Measurements from ENCODE around the gene DNAJB6.
A peak's percentile ranks its signal among the peaks of the same experiment; 100 is the strongest.

Gene DNAJB6

GRCh38 chr7:157419035-157419293 is 82.2 kb downstream of the DNAJB6 start:
- Mint-ChIP-seq H3K9me3 (no peaks in the 10 kb centered on the region), H3K4me3 (no peak overlapping the region), H3K27me3 (no peaks in the 10 kb centered on the region), H3K4me1 (no peaks in the 10 kb centered on the region), H3K36me3 (peaks cover 8% of the 10 kb centered on the region), H3K27ac (no peak overlapping the region)
- CTCF ChIA-PET = interaction anchor here (1.0 kb wide), 1 partner anchor 14 kb away, joined by 3 read pairs; no protein-coding TSS in a partner anchor
- DNase-seq = no peak

- no peaks in the 10 kb centered on the region for H3K9me3 Mint-ChIP-seq
- H3K36me3 Mint-ChIP-seq = no peaks in the 10 kb centered on the region
- DNase-seq = no peak
- no peaks in the 10 kb centered on the region for H3K27me3 Mint-ChIP-seq
- CTCF ChIA-PET = no interaction called here
- no peak overlapping the region for H3K4me3 Mint-ChIP-seq
- H3K27ac Mint-ChIP-seq = no peak overlapping the region
- H3K4me1 Mint-ChIP-seq = no peaks in the 10 kb centered on the region
Measured at GRCh38 chr7:157422279-157422678, 85.5 kb downstream of the DNAJB6 start.

- DNase-seq = no peak
- Mint-ChIP-seq H3K27ac (no peak overlapping the region), H3K4me3 (no peak overlapping the region), H3K27me3 (no peaks in the 10 kb centered on the region), H3K36me3 (no peaks in the 10 kb centered on the region), H3K9me3 (no peaks in the 10 kb centered on the region), H3K4me1 (no peaks in the 10 kb centered on the region)
- CTCF ChIA-PET = no interaction called here
Measured at GRCh38 chr7:157423348-157423747, 86.5 kb downstream of the DNAJB6 start.

- Mint-ChIP-seq H3K27ac (no peak overlapping the region), H3K36me3 (no peaks in the 10 kb centered on the region), H3K9me3 (no peaks in the 10 kb centered on the region), H3K4me3 (no peak overlapping the region), H3K27me3 (no peaks in the 10 kb centered on the region), H3K4me1 (no peaks in the 10 kb centered on the region)
- CTCF ChIA-PET = no interaction called here
- DNase-seq = no peak
Measured at GRCh38 chr7:157423886-157424565, 87.2 kb downstream of the DNAJB6 start.

GRCh38 chr7:157425137-157425731 is 88.4 kb downstream of the DNAJB6 start:
- Mint-ChIP-seq H3K36me3 (no peaks in the 10 kb centered on the region), H3K27ac (no peak overlapping the region), H3K4me1 (no peaks in the 10 kb centered on the region), H3K9me3 (no peaks in the 10 kb centered on the region), H3K27me3 (no peaks in the 10 kb centered on the region), H3K4me3 (no peak overlapping the region)
- CTCF ChIA-PET = no interaction called here
- no peak for DNase-seq

GRCh38 chr7:157425761-157426160 is 89.0 kb downstream of the DNAJB6 start:
- no peaks in the 10 kb centered on the region for H3K36me3 Mint-ChIP-seq
- no peaks in the 10 kb centered on the region for H3K4me1 Mint-ChIP-seq
- peaks cover 2% of the 10 kb centered on the region for H3K27me3 Mint-ChIP-seq
- H3K4me3 Mint-ChIP-seq = no peak overlapping the region
- H3K9me3 Mint-ChIP-seq = no peaks in the 10 kb centered on the region
- DNase-seq = no peak
- CTCF ChIA-PET = no interaction called here
- no peak overlapping the region for H3K27ac Mint-ChIP-seq

GRCh38 chr7:157426463-157427301 is 89.9 kb downstream of the DNAJB6 start:
- Mint-ChIP-seq H3K27me3 (peaks cover 10% of the 10 kb centered on the region), H3K27ac (no peak overlapping the region), H3K36me3 (no peaks in the 10 kb centered on the region), H3K4me1 (no peaks in the 10 kb centered on the region), H3K4me3 (no peak overlapping the region), H3K9me3 (no peaks in the 10 kb centered on the region)
- CTCF ChIA-PET = no interaction called here
- DNase-seq = no peak

GRCh38 chr7:157427811-157428553 is 91.2 kb downstream of the DNAJB6 start:
- Mint-ChIP-seq H3K4me3 (no peak overlapping the region), H3K4me1 (peaks cover 9% of the 10 kb centered on the region), H3K27ac (no peak overlapping the region), H3K36me3 (no peaks in the 10 kb centered on the region), H3K27me3 (peaks cover 16% of the 10 kb centered on the region), H3K9me3 (no peaks in the 10 kb centered on the region)
- peak; percentile 17 for DNase-seq
- CTCF ChIA-PET = no interaction called here

GRCh38 chr7:157428554-157428945 is 91.7 kb downstream of the DNAJB6 start:
- Mint-ChIP-seq H3K27ac (no peak overlapping the region), H3K9me3 (no peaks in the 10 kb centered on the region), H3K4me3 (no peak overlapping the region), H3K4me1 (peaks cover 14% of the 10 kb centered on the region), H3K36me3 (no peaks in the 10 kb centered on the region), H3K27me3 (peaks cover 16% of the 10 kb centered on the region)
- CTCF ChIA-PET = no interaction called here
- DNase-seq = peak; percentile 13

GRCh38 chr7:157429001-157429679 is 92.3 kb downstream of the DNAJB6 start:
- Mint-ChIP-seq H3K9me3 (no peaks in the 10 kb centered on the region), H3K4me1 (peaks cover 20% of the 10 kb centered on the region), H3K27ac (no peak overlapping the region), H3K4me3 (no peak overlapping the region), H3K27me3 (peaks cover 16% of the 10 kb centered on the region), H3K36me3 (no peaks in the 10 kb centered on the region)
- CTCF ChIA-PET = no interaction called here
- peak; percentile 20 for DNase-seq

- Mint-ChIP-seq H3K27me3 (peaks cover 21% of the 10 kb centered on the region), H3K27ac (no peak overlapping the region), H3K4me3 (no peak overlapping the region), H3K36me3 (no peaks in the 10 kb centered on the region), H3K4me1 (peaks cover 23% of the 10 kb centered on the region), H3K9me3 (no peaks in the 10 kb centered on the region)
- CTCF ChIA-PET = no interaction called here
- DNase-seq = no peak
Measured at GRCh38 chr7:157429680-157430224, 92.9 kb downstream of the DNAJB6 start.

- peaks cover 24% of the 10 kb centered on the region for H3K4me1 Mint-ChIP-seq
- no peak for DNase-seq
- CTCF ChIA-PET = no interaction called here
- no peaks in the 10 kb centered on the region for H3K9me3 Mint-ChIP-seq
- peaks cover 24% of the 10 kb centered on the region for H3K27me3 Mint-ChIP-seq
- H3K27ac Mint-ChIP-seq = no peak overlapping the region
- no peak overlapping the region for H3K4me3 Mint-ChIP-seq
- no peaks in the 10 kb centered on the region for H3K36me3 Mint-ChIP-seq
Measured at GRCh38 chr7:157430721-157431120, 93.9 kb downstream of the DNAJB6 start.

- Mint-ChIP-seq H3K36me3 (no peaks in the 10 kb centered on the region), H3K27me3 (peaks cover 24% of the 10 kb centered on the region), H3K4me1 (peaks cover 24% of the 10 kb centered on the region), H3K4me3 (no peak overlapping the region), H3K9me3 (no peaks in the 10 kb centered on the region), H3K27ac (no peak overlapping the region)
- no peak for DNase-seq
- CTCF ChIA-PET = interaction anchor here (0.9 to 1.2 kb wide), 2 partner anchors 116 to 229 kb away, joined by 3 read pairs; no protein-coding TSS in a partner anchor
Measured at GRCh38 chr7:157431173-157431950, 94.6 kb downstream of the DNAJB6 start.
